HG03442 (cell line): ENCODE data around the gene ARMC10.
"Not testable (repeated sequence)": the region's sequence is repeated elsewhere in the genome, so short reads cannot be mapped to it uniquely, and the experiment has no call there.

Experiments
- ATAC-seq: cut with Tn5 transposase; IDR thresholded peaks from one replicate; pipeline ENCODE4 v1.9.1; 2021; ENCODE audit warnings: mild to moderate bottlenecking, moderate library complexity; ENCODE audit not compliant: unreplicated experiment

The ARMC10 gene

DNA sequence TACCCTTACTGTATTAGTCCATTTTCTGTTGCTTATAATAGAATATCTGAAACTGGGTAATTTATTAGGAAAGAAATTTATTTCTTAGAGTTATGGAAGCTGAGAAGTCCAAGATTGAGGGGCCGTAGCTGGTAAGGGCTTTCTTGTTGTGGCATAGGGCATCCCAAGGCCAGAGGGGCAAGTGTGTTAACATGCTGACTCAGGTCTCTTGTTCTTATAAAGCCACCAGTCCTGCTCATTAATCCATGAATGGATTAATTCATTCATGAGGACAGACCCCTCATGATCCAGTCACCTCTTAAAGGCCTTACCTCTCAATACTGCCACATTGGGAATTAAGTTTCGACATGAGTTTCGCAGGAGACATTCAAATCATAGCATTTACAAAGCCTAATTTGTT, 2.4 kb downstream of the ARMC10 start:
- no peak for ATAC-seq

DNA sequence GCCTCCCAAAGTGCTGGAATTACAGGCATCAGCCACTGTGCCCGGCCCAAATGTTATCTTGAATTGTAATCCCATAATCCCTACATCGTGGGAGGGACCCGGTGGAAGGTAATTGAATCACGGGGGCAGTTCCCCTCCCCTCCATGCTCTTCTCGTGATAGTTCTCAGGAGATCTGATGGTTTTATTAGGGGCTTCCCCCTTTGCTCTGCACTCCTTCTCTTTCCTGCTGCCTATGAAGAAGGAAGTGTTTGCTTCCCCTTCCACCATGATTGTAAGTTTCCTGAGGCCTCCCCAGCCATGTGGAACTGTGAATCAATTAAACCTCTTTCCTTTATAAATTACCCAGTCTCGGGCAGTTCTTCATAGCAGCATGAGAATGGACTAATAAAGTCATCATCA, 3.3 kb downstream of the ARMC10 start:
- ATAC-seq, result not testable (repeated sequence)

DNA sequence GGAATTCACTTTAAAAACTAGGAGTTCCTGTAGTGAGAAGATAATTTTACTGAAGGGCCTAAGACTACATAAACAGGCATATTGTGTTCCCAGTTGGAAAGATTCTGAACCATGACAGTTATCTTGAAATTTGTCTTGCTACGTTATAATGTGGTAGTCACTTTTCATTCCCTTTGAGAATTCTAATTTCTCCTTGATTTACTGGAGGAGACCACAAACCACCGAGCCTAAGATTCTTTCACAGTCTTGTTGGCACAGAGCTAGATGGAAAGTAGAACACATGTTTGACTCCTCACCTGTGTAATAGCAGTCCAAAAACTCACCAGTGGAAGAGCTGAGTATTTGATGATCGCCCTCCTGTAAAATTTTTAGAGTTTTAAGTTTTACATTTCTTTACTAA, 4.9 kb downstream of the ARMC10 start:
- no peak for ATAC-seq

DNA sequence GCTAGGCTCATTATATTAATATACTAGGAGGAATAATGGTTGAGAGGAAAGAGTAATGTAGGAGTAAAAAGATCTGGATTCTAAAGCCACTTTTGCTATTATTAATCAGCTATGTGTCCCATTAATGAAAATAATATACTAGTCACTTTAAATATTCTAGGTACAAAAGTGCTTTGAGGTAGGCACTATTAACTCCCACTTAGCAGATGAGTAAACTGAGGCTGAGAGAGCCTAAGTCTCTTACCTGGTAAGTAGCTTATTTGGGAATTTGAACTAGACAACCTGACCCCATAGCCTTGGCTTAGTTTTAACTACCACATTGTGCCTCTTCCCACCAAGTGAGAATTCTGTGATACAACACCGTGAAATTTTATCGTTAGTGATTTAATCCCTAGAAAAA, 6.0 kb downstream of the ARMC10 start:
- no peak for ATAC-seq

DNA sequence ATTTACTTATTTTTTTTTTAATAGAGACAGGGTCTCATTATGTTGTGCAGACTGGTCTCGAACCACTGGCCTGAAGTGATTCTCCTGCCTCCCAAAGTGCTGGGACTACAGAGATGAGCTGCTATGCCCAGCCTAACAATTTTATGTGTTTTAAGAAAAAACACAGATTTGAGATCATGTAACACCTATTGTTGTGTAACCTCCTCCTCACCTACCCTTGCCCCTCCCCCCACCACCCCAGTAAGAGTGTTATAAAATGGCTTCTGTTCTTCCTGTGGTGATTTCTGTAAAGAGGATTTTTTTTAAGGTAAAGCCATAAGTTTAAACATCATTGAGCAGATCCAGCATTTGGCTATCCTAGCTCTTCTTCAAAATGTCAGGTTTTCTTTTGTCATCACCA, 7.6 kb downstream of the ARMC10 start:
- ATAC-seq, result no peak

DNA sequence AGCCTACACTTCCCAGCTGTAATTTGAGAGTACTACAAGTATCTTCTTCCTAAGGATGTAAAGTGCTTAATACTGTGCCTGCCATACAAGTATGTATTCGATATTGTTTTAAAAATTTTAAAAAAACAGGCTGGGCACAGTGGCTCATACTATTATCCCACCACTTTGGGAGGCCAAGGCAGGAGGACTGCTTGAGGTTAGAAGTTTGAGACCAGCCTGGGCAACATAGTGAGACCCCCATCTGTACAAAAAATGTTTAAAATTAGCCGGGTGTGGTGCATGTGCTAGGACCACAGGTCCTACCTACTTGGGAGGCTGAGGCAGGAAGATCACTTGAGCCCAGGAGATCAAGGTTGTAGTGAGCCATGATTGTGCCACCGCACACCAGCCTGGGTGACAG, 8.3 kb downstream of the ARMC10 start:
- no peak for ATAC-seq

DNA sequence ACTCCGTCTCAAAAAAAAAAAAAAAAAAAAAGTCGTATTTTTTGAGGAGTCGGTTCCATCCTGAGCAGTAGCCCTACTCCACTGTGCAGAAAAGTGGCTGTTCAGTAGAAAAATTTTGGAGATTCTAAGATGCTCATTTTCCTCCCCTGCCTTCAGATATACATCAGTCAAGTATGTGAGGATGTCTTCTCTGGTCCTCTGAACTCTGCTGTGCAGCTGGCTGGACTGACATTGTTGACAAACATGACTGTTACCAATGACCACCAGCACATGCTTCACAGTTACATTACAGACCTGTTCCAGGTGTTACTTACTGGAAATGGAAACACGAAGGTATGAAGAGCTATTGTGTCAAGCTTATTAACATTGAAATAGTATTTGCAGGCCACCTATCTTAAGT, 17.4 kb downstream of the ARMC10 start:
- ATAC-seq, result not testable (repeated sequence)

DNA sequence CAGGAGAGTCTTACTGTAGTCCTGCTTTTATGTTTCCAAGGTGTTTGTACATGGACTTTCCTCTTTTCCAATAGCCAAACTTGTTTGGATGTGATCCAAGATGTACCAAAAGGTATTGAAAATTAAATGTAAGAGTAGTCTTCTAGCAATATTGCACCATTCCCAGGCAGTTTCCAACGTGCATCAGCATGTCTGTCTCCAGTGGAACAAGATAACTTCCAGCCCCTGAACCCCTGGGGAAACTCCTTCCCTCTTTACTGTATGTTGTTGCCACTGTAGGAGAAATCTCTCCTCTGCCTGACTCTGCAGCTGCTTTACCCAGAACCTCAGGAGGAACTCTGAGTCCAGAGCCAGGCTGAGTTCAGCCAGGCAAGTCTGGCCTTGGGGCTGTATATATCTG, 18.5 kb downstream of the ARMC10 start:
- ATAC-seq, result no peak

DNA sequence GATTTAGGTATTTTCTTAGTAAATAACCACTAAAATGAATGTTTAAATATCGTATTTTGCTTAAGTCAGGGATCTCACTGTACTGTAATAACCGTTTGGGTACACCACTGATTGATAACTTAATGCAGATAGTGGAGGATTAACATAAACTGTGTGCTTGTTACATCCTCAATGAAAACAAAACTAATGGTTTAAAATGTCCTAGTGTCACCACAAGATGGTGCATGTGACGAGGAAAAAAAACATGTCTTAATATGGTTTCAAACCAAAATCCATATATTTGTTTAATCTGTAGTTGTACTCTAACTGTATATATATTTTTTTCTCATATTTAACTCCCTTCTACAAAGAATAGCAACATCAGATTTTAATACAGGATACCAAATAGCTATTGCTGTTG, 19.2 kb downstream of the ARMC10 start:
- ATAC-seq, result no peak

DNA sequence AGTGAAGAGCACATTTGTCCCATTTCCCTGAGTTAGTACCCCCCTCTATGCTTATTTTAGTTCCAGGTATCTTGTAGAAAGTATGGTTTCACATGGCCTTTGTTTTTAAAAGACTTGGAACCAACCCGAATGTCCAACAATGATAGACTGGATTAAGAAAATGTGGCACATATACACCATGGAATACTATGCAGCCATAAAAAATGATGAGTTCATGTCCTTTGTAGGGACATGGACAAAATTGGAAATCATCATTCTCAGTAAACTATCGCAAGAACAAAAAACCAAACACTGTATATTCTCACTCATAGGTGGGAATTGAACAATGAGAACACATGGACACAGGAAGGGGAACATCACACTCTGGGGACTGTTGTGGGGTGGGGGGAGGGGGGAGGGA, 20.6 kb downstream of the ARMC10 start:
- ATAC-seq, result not testable (repeated sequence)

DNA sequence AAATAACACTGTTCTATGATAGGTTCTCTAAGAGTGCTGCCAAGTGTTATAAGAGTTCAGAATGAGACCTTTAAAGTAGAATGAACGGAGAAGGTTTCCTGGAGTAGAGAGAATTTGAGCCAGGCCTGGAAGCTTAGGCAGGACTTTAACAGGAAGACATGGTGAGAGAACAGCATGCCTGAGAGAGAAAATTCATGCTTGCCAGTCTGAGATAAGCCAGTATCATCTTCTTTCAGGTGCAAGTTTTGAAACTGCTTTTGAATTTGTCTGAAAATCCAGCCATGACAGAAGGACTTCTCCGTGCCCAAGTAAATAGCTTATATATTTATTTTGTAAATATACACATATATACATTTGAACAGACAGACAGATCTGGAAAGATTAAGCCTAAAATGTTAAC, 22.1 kb downstream of the ARMC10 start:
- no peak for ATAC-seq

DNA sequence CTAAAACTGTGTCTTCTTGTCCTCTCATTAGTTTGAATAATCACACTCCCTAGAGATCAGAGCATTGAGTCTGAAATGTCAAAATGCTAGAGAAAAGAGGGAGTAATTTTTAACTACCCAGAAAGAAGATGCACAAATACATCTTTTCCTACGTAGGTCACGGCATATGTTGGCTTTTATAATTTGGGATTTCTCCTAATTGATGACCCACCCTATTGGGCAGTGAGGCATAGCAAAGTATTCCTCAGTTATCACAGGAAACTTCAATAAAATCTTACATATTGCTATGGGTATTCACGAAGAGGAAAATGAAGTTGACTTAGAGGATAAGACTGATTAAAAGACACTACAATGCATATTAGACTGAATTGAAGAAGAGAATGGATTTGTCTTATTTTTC, 25.4 kb downstream of the ARMC10 start:
- no peak for ATAC-seq

DNA sequence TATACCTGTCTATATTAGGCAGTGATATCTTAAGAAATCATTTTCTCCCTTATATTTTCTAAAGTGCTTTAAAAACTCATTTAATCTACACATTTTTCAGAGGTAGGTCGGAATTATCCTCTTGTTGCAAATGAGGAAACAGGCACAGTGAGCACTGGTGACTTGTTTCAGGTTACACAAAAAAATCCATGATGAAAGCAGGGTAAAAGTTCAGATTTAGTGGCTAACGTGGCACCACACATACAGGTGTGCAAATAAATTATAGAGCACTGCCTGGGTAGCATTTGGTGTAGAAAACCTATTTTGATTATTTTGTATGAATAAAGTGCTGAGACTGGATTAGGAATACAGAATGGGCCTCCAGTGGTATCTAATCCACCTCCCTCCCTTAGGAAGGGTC, 26.6 kb downstream of the ARMC10 start:
- no peak for ATAC-seq

DNA sequence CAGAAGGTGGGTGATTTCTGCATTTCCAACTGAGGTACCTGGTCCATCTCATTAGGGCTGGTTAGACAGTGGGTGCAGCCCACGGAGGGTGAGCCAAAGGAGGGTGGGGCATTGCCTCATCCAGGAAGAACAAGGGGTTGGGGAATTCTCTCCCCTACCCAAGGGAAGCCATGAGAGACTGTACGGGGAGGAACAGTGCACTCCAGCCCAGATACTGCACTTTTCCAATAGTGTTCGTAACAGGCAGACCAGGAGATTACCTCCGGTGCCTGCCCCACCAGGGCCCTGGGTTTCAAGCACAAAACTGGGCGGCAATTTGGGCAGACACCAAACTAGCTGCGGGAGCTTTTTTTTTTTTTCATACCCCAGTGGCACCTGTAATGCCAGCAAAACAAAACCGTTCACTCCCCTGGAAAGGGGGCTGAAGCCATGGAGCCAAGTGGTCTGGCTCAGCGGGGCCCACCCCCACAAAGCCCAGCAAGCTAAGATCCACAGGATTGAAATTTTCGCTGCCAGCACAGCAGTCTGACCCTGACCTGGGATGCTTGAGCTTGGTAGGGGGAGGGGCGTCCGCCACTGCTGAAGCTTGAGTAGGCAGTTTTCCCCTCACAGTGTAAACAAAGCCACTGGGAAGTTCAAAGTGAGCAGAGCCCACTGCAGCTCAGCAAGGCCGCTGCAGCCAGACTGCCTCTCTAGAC, 31.2 kb downstream of the ARMC10 start:
- ATAC-seq, result no peak

DNA sequence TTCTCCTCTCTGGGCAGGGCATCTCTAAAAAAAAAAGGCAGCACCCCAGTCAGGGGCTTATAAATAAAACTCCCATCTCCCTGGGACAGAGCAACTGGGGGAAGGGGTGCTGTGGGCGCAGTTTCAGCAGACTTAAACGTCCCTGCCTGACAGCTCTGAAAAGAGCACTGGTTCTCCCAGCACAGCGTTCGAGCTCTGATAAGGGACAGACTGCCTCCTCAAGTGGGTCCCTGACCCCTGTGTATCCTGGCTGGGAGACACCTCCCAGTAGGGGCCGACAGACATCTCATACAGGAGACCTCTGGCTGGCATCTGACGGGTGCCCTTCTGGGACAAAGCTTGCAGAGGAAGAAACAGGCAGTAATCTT, 31.7 kb downstream of the ARMC10 start:
- not testable (repeated sequence) for ATAC-seq

DNA sequence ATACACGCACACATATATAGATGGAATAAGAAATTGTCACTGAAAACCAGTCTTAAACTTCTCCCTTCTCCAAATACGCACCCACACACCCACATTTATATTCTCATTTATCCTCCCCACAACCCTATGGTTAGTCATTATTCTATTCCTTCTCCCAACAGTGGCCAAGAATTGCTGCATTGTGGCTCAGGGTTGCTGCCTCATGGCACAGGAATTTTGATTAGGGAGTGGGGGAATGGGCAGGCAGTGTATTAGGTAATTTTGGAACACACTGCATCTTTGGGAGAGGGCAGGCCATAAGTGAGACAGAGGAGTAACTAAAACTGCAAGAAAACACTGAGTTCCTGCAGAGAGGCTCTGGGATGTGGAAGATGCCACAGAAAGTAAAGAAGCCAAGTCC, 38.2 kb downstream of the ARMC10 start:
- no peak for ATAC-seq

DNA sequence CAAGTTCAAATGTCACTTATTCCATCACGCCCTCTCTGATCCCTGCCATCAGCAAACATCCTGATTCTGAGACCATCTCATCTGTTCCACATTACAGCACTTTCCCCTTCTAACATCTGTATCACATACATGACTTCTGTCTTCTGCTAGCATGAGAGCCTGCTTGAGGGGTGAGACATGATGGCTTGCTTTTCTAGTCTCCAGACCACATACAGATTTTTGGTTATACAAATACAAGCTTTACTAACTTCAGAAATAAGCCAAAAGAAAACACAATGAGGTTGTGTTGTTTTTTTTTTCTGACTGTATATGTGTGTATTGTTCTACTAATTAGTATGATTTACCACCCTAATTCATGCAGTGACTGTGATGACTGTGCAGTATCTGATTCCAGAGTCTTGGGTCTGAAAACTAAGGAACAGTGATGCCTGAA, 39.7 kb downstream of the ARMC10 start:
- ATAC-seq, result no peak

DNA sequence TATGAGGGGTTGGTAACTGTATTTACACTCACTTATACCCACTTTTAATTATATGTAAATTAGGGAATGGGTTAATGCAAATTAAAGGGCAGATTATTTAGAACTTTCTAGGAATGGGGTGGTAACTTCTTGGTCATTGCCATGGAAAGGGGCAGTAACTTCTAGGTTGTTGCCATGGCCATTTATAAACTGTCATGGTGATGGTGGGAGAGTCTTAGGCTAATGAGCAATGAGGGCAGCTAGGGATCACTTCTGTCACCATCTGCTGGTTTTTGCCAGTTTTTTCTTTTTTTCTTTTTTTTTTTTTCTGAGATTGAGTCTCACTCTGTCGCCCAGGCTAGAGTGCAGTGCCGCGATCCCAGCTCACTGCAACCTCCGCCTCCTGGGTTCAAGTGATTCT, 40.8 kb downstream of the ARMC10 start:
- no peak for ATAC-seq

DNA sequence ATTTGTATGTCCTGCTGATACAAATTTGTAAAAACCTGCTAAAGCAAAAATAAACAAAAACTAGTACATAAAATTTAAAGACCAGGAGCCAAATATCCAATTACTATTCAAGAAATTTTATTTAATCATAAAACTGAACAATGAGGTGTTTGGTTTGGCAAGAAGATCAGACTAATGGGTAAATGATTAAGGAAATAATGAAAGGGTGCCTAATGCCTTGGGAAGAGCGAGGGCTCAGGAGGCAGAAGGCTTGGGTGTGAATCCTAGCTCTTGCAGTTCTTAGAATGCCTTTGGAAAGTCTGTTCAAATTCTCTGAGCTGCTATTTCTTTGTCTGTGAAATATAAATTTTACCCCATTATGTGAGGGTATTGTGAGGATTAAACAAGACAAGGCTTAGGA, 41.6 kb downstream of the ARMC10 start:
- no peak for ATAC-seq

DNA sequence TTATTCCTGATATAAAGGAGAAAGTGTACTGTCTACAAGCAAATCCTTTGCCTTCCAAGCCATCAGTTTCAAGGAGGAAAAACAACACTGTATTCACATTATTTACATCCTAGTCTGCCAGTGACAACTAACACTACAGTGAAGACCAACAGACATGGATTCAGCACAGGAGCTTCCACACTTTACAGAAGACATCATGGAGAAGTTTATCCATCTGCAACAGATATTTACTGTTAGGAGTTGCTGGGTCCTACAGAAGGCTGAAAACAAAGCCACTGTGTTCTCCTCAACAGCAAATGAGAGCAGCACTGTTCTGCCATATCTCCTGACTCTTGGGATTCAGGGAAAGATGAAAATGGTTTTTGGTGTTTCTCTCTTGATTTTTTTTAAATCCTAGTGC, 42.1 kb downstream of the ARMC10 start:
- ATAC-seq, result no peak

DNA sequence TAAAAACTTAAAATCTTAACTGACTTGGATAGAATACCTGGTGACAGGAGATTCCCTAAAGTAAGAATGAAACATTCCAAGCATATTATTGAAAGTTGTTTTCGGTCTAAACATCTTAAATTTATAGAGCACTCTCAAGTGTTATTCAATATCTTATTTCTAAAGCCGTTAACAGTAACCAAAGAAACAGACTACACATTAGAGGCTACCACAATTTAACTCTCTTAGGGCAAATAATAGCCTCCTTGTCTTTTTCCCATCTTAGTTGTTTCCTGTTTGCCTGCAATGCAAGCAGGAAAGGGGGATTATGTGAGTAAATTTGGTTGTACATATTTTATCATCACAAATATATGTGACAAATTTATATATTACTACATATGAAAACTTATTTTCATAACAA, 42.5 kb downstream of the ARMC10 start:
- no peak for ATAC-seq

DNA sequence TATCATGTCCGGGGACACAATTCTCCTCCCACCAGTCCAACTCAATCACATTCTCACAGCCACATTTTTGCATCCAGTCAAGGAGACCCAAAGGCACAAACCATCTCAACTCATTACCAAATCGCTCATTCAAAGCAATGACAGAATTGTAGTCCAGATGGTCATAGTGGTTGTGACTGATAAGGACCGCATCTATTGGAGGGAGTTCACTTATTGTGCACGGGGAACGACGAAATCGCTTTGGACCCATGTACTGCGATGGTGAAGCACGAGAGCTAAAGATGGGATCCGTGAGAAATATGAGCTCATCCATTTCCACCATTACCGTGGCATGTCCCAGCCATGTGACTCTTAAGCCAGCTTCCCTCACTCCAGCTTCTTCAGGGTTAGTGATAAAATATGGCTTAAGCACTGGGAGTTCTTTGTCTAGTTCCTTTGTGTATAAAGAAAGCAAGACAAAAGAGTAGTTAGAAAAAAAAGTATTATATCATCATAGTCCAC, 44.9 kb downstream of the ARMC10 start:
- ATAC-seq, result no peak

DNA sequence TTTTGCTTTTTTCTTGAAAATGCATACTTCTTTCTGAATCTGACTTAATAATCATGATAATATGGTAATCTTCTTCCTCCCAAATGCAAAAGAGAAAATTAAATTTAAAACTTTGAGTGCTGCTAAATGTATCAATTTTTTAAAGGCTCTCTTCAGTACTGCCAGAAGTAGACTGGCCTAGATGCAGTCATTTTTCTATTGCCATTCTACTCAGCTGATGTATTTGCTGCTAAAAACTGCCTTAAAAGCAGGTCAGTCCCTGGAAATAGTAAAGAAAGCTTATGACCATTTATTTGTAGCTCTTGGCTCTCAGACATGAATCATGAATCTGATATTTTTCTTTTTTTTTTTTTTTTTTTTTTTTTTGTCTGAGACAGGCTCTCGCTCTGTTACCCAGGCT, 45.4 kb downstream of the ARMC10 start:
- no peak for ATAC-seq
